Activated CD8-positive, alpha-beta T cell treated with anti-CD3 and anti-CD28 coated beads for 36 hours (primary cell): ENCODE measurements around the gene B4GALT3. TPM values are rescaled to one million over a fixed set of nuclear protein-coding genes. Genes with fewer than 3 reads are reported as not detected.

Source experiments
- ATAC-seq: fragments of 200-7000 bp; cut with Tn5 transposase; one replicate; pipeline ENCODE4 v1.10.0; 2021; ENCODE audit warnings: mild to moderate bottlenecking, moderate library complexity
- CTCF ChIA-PET: fragments of 350-600 bp; sonication (Branson Sonifier 250); formaldehyde crosslinking; loops from one replicate; lab custom pipeline; 2021; ENCODE audit warnings: antibody characterized with exemption; lab: Charles Lee
- POLR2A ChIA-PET: fragments of 350-600 bp; sonication (Branson Sonifier 250); formaldehyde crosslinking; loops from one replicate; lab custom pipeline; 2021; ENCODE audit warnings: antibody characterized with exemption; lab: Charles Lee
- DNase-seq: peaks from one replicate; pipeline ENCODE4 v3.0.0-alpha.2; 2020
- H3K27ac Mint-ChIP-seq: one replicate; pipeline ENCODE4 v1.8.0; 2021; ENCODE audit warnings: mild to moderate bottlenecking, mixed read lengths
- H3K27me3 Mint-ChIP-seq: one replicate; pipeline ENCODE4 v1.8.0; 2021; ENCODE audit warnings: mixed read lengths
- H3K36me3 Mint-ChIP-seq: one replicate; pipeline ENCODE4 v1.8.0; 2021; ENCODE audit warnings: low read depth, mixed read lengths
- H3K4me1 Mint-ChIP-seq: one replicate; pipeline ENCODE4 v1.8.0; 2021; ENCODE audit warnings: low read depth, mixed read lengths
- H3K4me3 Mint-ChIP-seq: one replicate; pipeline ENCODE4 v1.8.0; 2021; ENCODE audit warnings: mild to moderate bottlenecking, moderate library complexity, mixed read lengths
- H3K9me3 Mint-ChIP-seq: one replicate; pipeline ENCODE4 v1.8.0; 2021; ENCODE audit warnings: mixed read lengths
- intact Hi-C: fragments of 100-400 bp; cut with micrococcal nuclease; formaldehyde crosslinking; loops from one replicate; pipeline ENCODE4 v1.10.0; 2022
- total RNA-seq, 2 experiments: library from RNA; stranded (reverse); gene quantifications; one replicate each; pipeline ENCODE4 v1.2.3, GENCODE V29; 2021
- TF ChIP-seq, protein P1 (sequence below): fragments of 200-600 bp; IDR thresholded peaks from one replicate; pipeline ENCODE4 v1.8.0; 2022; ENCODE audit warnings: antibody characterized with exemption, mild to moderate bottlenecking

Gene B4GALT3
- total RNA-seq, 2 experiments from 2014 or later, result 39.9 to 40.8 TPM

- no peak for DNase-seq
- no peak for ATAC-seq
- H3K36me3 Mint-ChIP-seq, result peaks cover 16% of the 10 kb centered on the region
Measured at GRCh38 chr1:161166669-161167548, 10.4 kb downstream of the B4GALT3 start.

DNA sequence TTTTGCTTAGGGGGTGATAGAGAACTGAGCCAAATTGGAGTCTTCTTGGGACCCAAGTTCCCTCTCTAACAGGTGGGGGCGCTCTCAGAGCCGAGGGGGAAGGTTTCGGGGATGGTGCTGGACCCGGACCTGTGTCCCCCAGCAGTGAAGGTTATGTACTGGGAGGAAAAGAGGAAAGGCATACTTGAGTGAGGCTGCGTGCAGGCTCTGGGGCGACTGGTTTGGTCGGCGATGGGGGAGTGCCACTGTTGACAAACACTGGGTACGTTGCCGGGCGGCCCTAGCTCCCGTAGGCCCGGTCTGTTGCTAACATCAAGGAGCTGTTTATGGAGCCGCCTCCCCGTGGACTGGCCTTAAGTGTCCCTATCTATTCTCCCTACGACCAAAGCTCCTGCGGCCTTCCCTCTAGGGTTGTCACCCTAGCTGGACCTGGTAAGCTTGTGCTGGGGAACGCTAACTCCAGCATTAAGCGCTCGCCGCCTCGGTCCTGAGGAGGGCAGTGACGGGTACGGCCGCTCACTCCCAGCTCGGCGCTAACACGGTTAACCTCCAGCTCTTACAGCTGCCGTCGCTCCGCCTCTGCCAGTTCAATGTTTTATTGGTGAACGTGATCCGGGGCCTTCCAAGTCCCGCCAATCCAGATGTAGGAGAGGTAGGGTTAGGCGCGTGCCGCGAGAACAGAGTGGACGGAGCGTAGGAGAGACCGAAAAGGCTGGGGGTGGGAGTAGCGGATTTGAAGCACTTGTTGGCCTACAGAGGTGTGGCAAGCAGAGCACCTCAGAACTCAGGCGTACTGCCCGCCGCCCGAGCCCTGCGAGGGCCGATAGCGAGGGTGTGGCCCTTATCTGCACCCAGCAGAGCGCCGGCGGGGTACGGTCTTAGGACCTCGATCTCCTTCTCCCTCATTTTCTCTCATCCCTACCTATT, 11.3 kb downstream of the B4GALT3 start, which contains the start of gene PPOX:
Gene PPOX (plus strand): TSS at position 685 of the 927 bp plus-strand sequence. CDS start 422 bp downstream, outside the sequence.
- peak; percentile 94 for ATAC-seq

More at GRCh38 chr1:161166669-161167548, 10.4 kb downstream of the B4GALT3 start:
- intact Hi-C loops, result no loop called here
- TF ChIP-seq, protein P1, sequence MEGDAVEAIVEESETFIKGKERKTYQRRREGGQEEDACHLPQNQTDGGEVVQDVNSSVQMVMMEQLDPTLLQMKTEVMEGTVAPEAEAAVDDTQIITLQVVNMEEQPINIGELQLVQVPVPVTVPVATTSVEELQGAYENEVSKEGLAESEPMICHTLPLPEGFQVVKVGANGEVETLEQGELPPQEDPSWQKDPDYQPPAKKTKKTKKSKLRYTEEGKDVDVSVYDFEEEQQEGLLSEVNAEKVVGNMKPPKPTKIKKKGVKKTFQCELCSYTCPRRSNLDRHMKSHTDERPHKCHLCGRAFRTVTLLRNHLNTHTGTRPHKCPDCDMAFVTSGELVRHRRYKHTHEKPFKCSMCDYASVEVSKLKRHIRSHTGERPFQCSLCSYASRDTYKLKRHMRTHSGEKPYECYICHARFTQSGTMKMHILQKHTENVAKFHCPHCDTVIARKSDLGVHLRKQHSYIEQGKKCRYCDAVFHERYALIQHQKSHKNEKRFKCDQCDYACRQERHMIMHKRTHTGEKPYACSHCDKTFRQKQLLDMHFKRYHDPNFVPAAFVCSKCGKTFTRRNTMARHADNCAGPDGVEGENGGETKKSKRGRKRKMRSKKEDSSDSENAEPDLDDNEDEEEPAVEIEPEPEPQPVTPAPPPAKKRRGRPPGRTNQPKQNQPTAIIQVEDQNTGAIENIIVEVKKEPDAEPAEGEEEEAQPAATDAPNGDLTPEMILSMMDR, result no peak
- no peaks in the 10 kb centered on the region for H3K9me3 Mint-ChIP-seq
- H3K27ac Mint-ChIP-seq, result peak overlapping the region; percentile 95
- CTCF ChIA-PET, result interaction anchor here (0.8 to 4.3 kb wide), 21 partner anchors 9 to 215 kb away, joined by 3 to 50 read pairs (median 9); partner anchors contain the start of genes APOA2, B4GALT3, FCER1G and KLHDC9
- peaks cover 37% of the 10 kb centered on the region for H3K4me1 Mint-ChIP-seq
- POLR2A ChIA-PET, result interaction anchor here (0.6 to 6.5 kb wide), 15 partner anchors 9 to 141 kb away, joined by 3 to 46 read pairs (median 4); partner anchors contain the start of genes B4GALT3, KLHDC9, NDUFS2 and UFC1
- H3K27me3 Mint-ChIP-seq, result no peaks in the 10 kb centered on the region
- peak overlapping the region; percentile 82 for H3K4me3 Mint-ChIP-seq

GRCh38 chr1:161164901-161165610, 12.3 kb downstream of the B4GALT3 start:
- intact Hi-C loops, result no loop called here
- no peaks in the 10 kb centered on the region for H3K9me3 Mint-ChIP-seq
- no peaks in the 10 kb centered on the region for H3K27me3 Mint-ChIP-seq
- peaks cover 17% of the 10 kb centered on the region for H3K36me3 Mint-ChIP-seq
- no peak overlapping the region for H3K4me3 Mint-ChIP-seq
- ChIA-PET CTCF (interaction anchor here (0.7 to 4.3 kb wide), 30 partner anchors 11 to 217 kb away, joined by 3 to 50 read pairs (median 6); partner anchors contain the start of genes APOA2, B4GALT3, CFAP126 and DEDD), POLR2A (interaction anchor here (0.7 to 6.5 kb wide), 13 partner anchors 7 to 353 kb away, joined by 3 to 46 read pairs (median 4); partner anchors contain the start of genes B4GALT3, NIT1, PFDN2 and TOMM40L)
- DNase-seq, result no peak
- ATAC-seq, result no peak
- peak overlapping the region; percentile 95 for H3K27ac Mint-ChIP-seq
- peaks cover 56% of the 10 kb centered on the region for H3K4me1 Mint-ChIP-seq
- TF ChIP-seq, protein P1, result no peak

More for the DNA sequence above, 11.3 kb downstream of the B4GALT3 start, which contains the start of gene PPOX:
- peaks cover 18% of the 10 kb centered on the region for H3K36me3 Mint-ChIP-seq
- ChIA-PET POLR2A (interaction anchor here (0.6 to 6.5 kb wide), 17 partner anchors 8 to 354 kb away, joined by 3 to 46 read pairs (median 4); partner anchors contain the start of genes B4GALT3, NIT1, PFDN2 and TOMM40L), CTCF (interaction anchor here (0.7 to 4.3 kb wide), 37 partner anchors 8 to 229 kb away, joined by 3 to 50 read pairs (median 5); partner anchors contain the start of genes APOA2, ARHGAP30, B4GALT3 and CFAP126)
- H3K9me3 Mint-ChIP-seq, result no peaks in the 10 kb centered on the region
- H3K27ac Mint-ChIP-seq, result peak within 1 kb of the TSS; percentile 95
- H3K4me3 Mint-ChIP-seq, result peak within 1 kb of the TSS; percentile 82
- peak; percentile 97 for DNase-seq
- no peaks in the 10 kb centered on the region for H3K27me3 Mint-ChIP-seq
- peaks cover 46% of the 10 kb centered on the region for H3K4me1 Mint-ChIP-seq
- intact Hi-C loops, result no loop called here
- TF ChIP-seq, protein P1, result peak; percentile 69

DNA sequence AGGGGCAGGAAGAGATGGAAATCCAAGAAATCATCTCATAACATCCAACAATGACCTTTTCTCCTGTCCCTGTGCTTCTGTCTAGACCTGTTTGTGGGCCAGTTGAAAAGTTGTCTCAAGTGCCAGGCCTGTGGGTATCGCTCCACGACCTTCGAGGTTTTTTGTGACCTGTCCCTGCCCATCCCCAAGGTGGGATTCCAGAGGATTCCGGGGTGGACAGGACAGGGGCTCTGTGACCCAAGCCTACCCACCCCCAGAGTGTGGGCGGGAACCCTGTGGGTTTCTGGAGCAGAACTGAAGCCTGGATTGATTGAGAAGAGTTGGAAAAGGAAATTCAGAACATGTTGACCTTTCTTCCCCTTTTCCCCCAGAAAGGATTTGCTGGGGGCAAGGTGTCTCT, 13.5 kb downstream of the B4GALT3 start:
- ChIA-PET CTCF (interaction anchor here (1.8 to 2.9 kb wide), 3 partner anchors 10 to 46 kb away, joined by 4 to 50 read pairs (median 16); partner anchors contain the start of genes NIT1, PFDN2 and UFC1), POLR2A (interaction anchor here (0.8 to 6.5 kb wide), 3 partner anchors 9 to 45 kb away, joined by 3 to 46 read pairs (median 34); partner anchors contain the start of genes B4GALT3 and UFC1)
- peaks cover 21% of the 10 kb centered on the region for H3K36me3 Mint-ChIP-seq
- intact Hi-C loops, result no loop called here
- no peaks in the 10 kb centered on the region for H3K27me3 Mint-ChIP-seq
- TF ChIP-seq, protein P1, result no peak
- H3K9me3 Mint-ChIP-seq, result no peaks in the 10 kb centered on the region
- no peak for DNase-seq
- H3K4me1 Mint-ChIP-seq, result peaks cover 64% of the 10 kb centered on the region
- H3K4me3 Mint-ChIP-seq, result no peak overlapping the region
- H3K27ac Mint-ChIP-seq, result peak overlapping the region; percentile 1
- no peak for ATAC-seq
